Thyroid gland (tissue), 4 donors: Measurements from ENCODE around the gene PDXP.

Experiments
- CTCF ChIP-seq, 6 experiments: fragments of 200-600 bp in 3 of 6; fragments of 450-650 bp in 3 of 6; sonication (generic) in 3 of 6; IDR thresholded peaks; one replicate each; pipeline ENCODE4 v1.5.1; 2016 to 2019; ENCODE audit warnings: antibody characterized with exemption in 6 of 6, mild to moderate bottlenecking in 2 of 6, inconsistent platforms in 1 of 6, moderate library complexity in 1 of 6
- POLR2A ChIP-seq, 2 donors: fragments of 450-650 bp; IDR thresholded peaks; one replicate each; pipeline ENCODE4 v1.6.1; 2017; ENCODE audit warnings: antibody characterized with exemption in 2 of 2, mild to moderate bottlenecking in 2 of 2, moderate library complexity in 1 of 2

- TF ChIP-seq CTCF (IDR thresholded peaks at IDR 0.05) = peak; percentile 78 to 96 (median 87)
- TF ChIP-seq POLR2A (IDR thresholded peaks at IDR 0.05) = no peak
These were observed 15.2 kb upstream of the PDXP start for GRCh38 chr22:37643225-37643847.
